Measurements from ENCODE around the gene RNF10. TPM values are rescaled to one million over a fixed set of nuclear protein-coding genes. Genes with fewer than 3 reads are reported as not detected.

RNF10 gene
- total and polyA plus RNA-seq, 11 donors: 165 to 490 (median 278) TPM

GRCh38 chr12:120498870-120499515 is 35.2 kb upstream of the RNF10 start:
- intact Hi-C loops (cut with DNase I): loop anchor here in 2 of 10 donors (5.0 kb wide), 3 partner anchors 33 to 52 kb away; partner anchors contain the start of genes GATC (in 1 of the 2), RNF10 (in 1 of the 2) and TRIAP1 (in 1 of the 2)
- peaks cover 0 to 64% (median 55%) of the 10 kb centered on the region in 9 donors for H3K36me3 ChIP-seq
- DNase-seq (no peak), ATAC-seq (no peak)
- H3K27me3 ChIP-seq: no peaks in the 10 kb centered on the region
- H3K27ac ChIP-seq: peak overlapping the region in 1 of 12 donors; percentile 92
- no peaks in the 10 kb centered on the region for H3K9me3 ChIP-seq
- 78 to 90% (median 81%) methylated on average over 3 of the region's 3 CpGs for WGBS, 4 donors
- no peak for TF ChIP-seq CTCF (IDR thresholded peaks at IDR 0.05)
- TF ChIP-seq POLR2A (IDR thresholded peaks at IDR 0.05): no peak
- H3K4me3 ChIP-seq: no peak overlapping the region
- peaks cover 0 to 27% (median 17%) of the 10 kb centered on the region in 12 donors for H3K4me1 ChIP-seq

DNA sequence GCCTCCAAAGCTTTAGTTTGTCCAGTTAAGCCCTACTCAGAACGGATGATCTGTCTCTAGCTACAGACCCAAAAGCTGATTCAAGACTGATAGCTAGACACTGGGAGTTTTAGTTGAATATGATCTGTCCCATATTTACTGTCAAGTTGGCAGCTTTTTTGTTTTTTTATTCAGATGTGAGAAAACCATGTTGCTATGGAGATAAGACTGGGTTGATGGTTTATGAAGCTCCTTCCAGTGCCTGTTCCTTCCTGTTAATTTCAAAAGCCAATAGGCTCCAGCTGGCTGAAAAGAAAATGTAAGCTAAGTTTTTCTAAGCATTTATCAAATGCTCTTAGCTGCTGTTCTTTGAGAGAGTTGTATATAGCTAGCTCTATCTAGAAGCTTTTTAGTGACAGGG is 33.6 kb upstream of the RNF10 start:
- H3K4me1 ChIP-seq: peaks cover 0 to 21% (median 14%) of the 10 kb centered on the region in 12 donors
- TF ChIP-seq CTCF (IDR thresholded peaks at IDR 0.05) (no peak), POLR2A (IDR thresholded peaks at IDR 0.05) (no peak)
- H3K9me3 ChIP-seq: no peaks in the 10 kb centered on the region
- DNase-seq: no peak
- intact Hi-C loops (cut with DNase I): no loop called here
- WGBS, 4 donors: 87 to 100% (median 88%) methylated on average over 1 of the region's 1 CpG
- ATAC-seq: no peak
- H3K36me3 ChIP-seq: peaks cover 0 to 80% (median 70%) of the 10 kb centered on the region in 9 donors
- no peak overlapping the region for H3K27ac ChIP-seq
- no peak overlapping the region for H3K4me3 ChIP-seq
- H3K27me3 ChIP-seq: no peaks in the 10 kb centered on the region

DNA sequence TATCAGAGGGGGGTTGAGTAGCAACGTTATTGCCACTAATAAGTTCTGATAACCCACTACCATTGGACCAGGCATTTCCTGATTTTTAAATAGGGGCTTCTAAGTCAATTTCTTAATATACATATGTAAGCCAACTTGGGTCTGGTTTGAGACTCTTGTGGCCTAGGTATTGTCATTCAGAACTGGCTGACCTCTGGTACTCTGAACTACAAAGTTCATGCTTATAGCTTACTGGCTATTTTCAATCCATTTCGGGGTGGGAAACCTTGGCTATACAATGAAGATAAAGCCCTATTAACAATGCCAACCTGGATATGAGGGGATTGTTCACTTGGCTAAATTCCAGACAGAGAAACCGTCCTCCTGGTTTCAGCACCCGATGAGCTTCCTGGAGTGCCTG is 29.6 kb upstream of the RNF10 start:
- no peak for TF ChIP-seq CTCF (IDR thresholded peaks at IDR 0.05)
- TF ChIP-seq POLR2A (IDR thresholded peaks at IDR 0.05): no peak
- intact Hi-C loops (cut with DNase I): no loop called here
- H3K27me3 ChIP-seq: no peaks in the 10 kb centered on the region
- H3K36me3 ChIP-seq: peaks cover 0 to 97% (median 80%) of the 10 kb centered on the region in 9 donors
- H3K9me3 ChIP-seq: no peaks in the 10 kb centered on the region
- no peak for DNase-seq
- no peak for ATAC-seq
- WGBS, 4 donors: 75 to 84% (median 82%) methylated on average over 4 of the region's 4 CpGs
- H3K27ac ChIP-seq: no peak overlapping the region
- H3K4me1 ChIP-seq: no peaks in the 10 kb centered on the region
- H3K4me3 ChIP-seq: no peak overlapping the region

DNA sequence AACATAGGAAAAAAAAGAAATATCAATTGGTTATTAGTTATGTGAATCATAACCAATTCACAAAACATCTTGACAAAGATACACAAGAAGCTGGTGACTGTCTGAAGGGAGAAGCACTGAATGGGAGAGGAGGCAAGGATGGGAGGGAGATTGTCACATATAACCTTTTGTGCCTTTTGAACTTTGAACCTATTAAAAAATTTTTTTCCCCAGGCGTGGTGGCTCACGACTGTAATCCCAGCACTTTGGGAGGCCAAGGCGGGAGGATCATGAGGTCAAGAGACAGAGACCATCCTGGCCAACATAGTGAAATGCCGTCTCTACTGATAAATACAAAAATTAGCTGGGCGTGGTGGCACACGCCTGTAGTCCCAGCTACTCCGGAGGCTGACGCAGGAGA is 25.6 kb upstream of the RNF10 start:
- no peak for ATAC-seq
- no peak for TF ChIP-seq CTCF (IDR thresholded peaks at IDR 0.05)
- no peak for TF ChIP-seq POLR2A (IDR thresholded peaks at IDR 0.05)
- H3K27ac ChIP-seq: no peak overlapping the region
- 95 to 97% (median 96%) methylated on average over 8 of the region's 8 CpGs for whole genome bisulfite sequencing, 4 donors
- no peaks in the 10 kb centered on the region for H3K9me3 ChIP-seq
- peaks cover 0 to 97% (median 90%) of the 10 kb centered on the region in 9 donors for H3K36me3 ChIP-seq
- intact Hi-C loops (cut with DNase I): no loop called here
- no peaks in the 10 kb centered on the region for H3K4me1 ChIP-seq
- DNase-seq: no peak
- no peaks in the 10 kb centered on the region for H3K27me3 ChIP-seq
- no peak overlapping the region for H3K4me3 ChIP-seq

Measured in heart left ventricle (tissue), 16 donors.